ENCODE data around the gene PDK3.

Gene PDK3

DNA sequence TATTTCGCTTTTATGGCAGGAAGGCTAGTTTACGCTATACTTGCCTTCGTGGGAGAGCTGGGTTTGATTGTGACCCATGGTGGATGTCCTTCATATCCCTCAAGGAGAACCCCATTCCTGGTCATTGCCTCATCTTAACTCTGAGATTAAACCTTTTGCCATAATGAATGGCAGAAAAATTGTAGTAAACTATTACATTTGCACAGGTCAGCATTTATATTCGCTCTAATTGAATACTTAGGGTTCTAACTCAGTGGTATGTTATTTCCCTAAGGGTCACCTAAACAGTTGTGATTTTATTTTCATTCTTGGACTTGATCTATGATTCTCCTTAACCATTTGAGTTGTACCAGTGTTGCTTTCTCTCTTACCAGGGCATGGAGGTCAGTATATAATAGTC lies 13.4 kb downstream of the PDK3 start:
- Histone ChIP-seq H3K27ac (0 out of 2 replicates have a peak overlapping the region, but pooled peaks have one; percentile 50), H3K9ac (no peak overlapping the region), H3K36me3 (no peaks in the 10 kb centered on the region), H3K27me3 (no peaks in the 10 kb centered on the region), H3K4me3 (no peak overlapping the region), H3K4me2 (0 out of 2 replicates have a peak overlapping the region, but pooled peaks have one; percentile 71), H4K20me1 (no peaks in the 10 kb centered on the region), H3K4me1 (peaks cover 34% of the 10 kb centered on the region), H3K9me3 (0 out of 2 replicates have a peak, but pooled peaks cover 4% of the 10 kb centered on the region)
- no peak for TF ChIP-seq Cebpa-rat (IDR thresholded peaks at IDR 0.05)

GRCh38 chrX:24479924-24480323 lies 14.8 kb downstream of the PDK3 start:
- no peak for TF ChIP-seq Cebpa-rat (IDR thresholded peaks at IDR 0.05)
- 0 out of 2 replicates have a peak, but pooled peaks cover 4% of the 10 kb centered on the region for H3K9me3 ChIP-seq
- H4K20me1 ChIP-seq: no peaks in the 10 kb centered on the region
- no peaks in the 10 kb centered on the region for H3K36me3 ChIP-seq
- H3K9ac ChIP-seq: peak overlapping the region; percentile 15; the same call in 1 of the 2 replicates
- no peaks in the 10 kb centered on the region for H3K27me3 ChIP-seq
- H3K4me1 ChIP-seq: peaks cover 27% of the 10 kb centered on the region
- peak overlapping the region; percentile 50 for H3K27ac ChIP-seq
- H3K4me2 ChIP-seq: peak overlapping the region; percentile 71
- H3K4me3 ChIP-seq: peak overlapping the region; percentile 45

DNA sequence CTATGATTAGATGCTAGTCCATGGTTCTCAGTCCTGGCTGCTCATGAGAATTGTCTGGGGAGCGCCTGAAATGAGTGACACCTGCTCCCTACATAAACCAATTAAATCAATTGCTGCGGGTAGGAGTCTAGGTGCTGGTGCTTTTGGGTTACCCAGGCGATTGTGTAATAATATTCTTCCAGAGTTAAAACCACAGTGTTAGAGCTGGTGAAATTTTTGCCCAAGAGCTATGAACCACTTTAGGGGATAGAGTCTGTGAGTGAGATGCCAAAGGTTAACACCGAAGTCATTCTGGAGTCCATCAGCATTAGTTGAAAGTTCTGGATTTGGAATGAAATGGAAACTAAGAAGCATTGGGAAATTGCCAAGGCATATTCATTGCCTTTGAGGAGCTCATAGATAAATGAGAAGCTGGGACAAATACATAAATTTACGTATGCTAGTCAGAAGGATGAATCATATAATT lies 15.3 kb downstream of the PDK3 start:
- peak overlapping the region; percentile 15; the same call in 1 of the 2 replicates for H3K9ac ChIP-seq
- 0 out of 2 replicates have a peak, but pooled peaks cover 4% of the 10 kb centered on the region for H3K9me3 ChIP-seq
- H3K27me3 ChIP-seq: no peaks in the 10 kb centered on the region
- TF ChIP-seq Cebpa-rat (IDR thresholded peaks at IDR 0.05): peak; percentile 70
- peak overlapping the region; percentile 45 for H3K4me3 ChIP-seq
- H3K4me1 ChIP-seq: peaks cover 27% of the 10 kb centered on the region
- H3K36me3 ChIP-seq: no peaks in the 10 kb centered on the region
- H3K4me2 ChIP-seq: peak overlapping the region; percentile 71
- peak overlapping the region; percentile 50 for H3K27ac ChIP-seq
- H4K20me1 ChIP-seq: no peaks in the 10 kb centered on the region

- no peak overlapping the region for H3K9ac ChIP-seq
- no peaks in the 10 kb centered on the region; the same call in 1 of the 2 replicates for H3K36me3 ChIP-seq
- no peak overlapping the region for H3K4me2 ChIP-seq
- H3K4me1 ChIP-seq: peaks cover 27% of the 10 kb centered on the region
- 0 out of 2 replicates have a peak, but pooled peaks cover 4% of the 10 kb centered on the region for H3K9me3 ChIP-seq
- H4K20me1 ChIP-seq: no peaks in the 10 kb centered on the region
- no peak overlapping the region for H3K4me3 ChIP-seq
- TF ChIP-seq Cebpa-rat (IDR thresholded peaks at IDR 0.05): no peak
- H3K27ac ChIP-seq: no peak overlapping the region
- no peaks in the 10 kb centered on the region for H3K27me3 ChIP-seq
Observed at GRCh38 chrX:24482823-24483415, 17.8 kb downstream of the PDK3 start.

- Histone ChIP-seq H3K4me2 (no peak overlapping the region), H3K36me3 (no peaks in the 10 kb centered on the region; the same call in 1 of the 2 replicates)
- TF ChIP-seq Cebpa-rat (IDR thresholded peaks at IDR 0.05): no peak
Observed at GRCh38 chrX:24483596-24483995, 18.5 kb downstream of the PDK3 start.

GRCh38 chrX:24485323-24485722 lies 20.2 kb downstream of the PDK3 start:
- Histone ChIP-seq H3K36me3 (no peaks in the 10 kb centered on the region; the same call in 1 of the 2 replicates), H3K4me2 (no peak overlapping the region), H3K4me1 (peaks cover 8% of the 10 kb centered on the region), H3K27ac (no peak overlapping the region), H3K27me3 (no peaks in the 10 kb centered on the region), H3K4me3 (no peak overlapping the region), H3K9me3 (0 out of 2 replicates have a peak, but pooled peaks cover 4% of the 10 kb centered on the region), H4K20me1 (no peaks in the 10 kb centered on the region), H3K9ac (no peak overlapping the region)
- no peak for TF ChIP-seq Cebpa-rat (IDR thresholded peaks at IDR 0.05)

More at GRCh38 chrX:24483596-24483995, 18.5 kb downstream of the PDK3 start:
- Histone ChIP-seq H3K9me3 (0 out of 2 replicates have a peak, but pooled peaks cover 4% of the 10 kb centered on the region), H3K27me3 (no peaks in the 10 kb centered on the region), H3K27ac (no peak overlapping the region), H4K20me1 (no peaks in the 10 kb centered on the region), H3K9ac (no peak overlapping the region), H3K4me3 (no peak overlapping the region), H3K4me1 (peaks cover 24% of the 10 kb centered on the region)

- Histone ChIP-seq H4K20me1 (no peaks in the 10 kb centered on the region), H3K27me3 (no peaks in the 10 kb centered on the region), H3K4me3 (no peak overlapping the region), H3K9ac (no peak overlapping the region), H3K4me2 (no peak overlapping the region), H3K36me3 (no peaks in the 10 kb centered on the region; the same call in 1 of the 2 replicates), H3K27ac (no peak overlapping the region), H3K9me3 (0 out of 2 replicates have a peak, but pooled peaks cover 4% of the 10 kb centered on the region), H3K4me1 (0 out of 2 replicates have a peak, but pooled peaks cover under 1% of the 10 kb centered on the region)
- no peak for TF ChIP-seq Cebpa-rat (IDR thresholded peaks at IDR 0.05)
Observed at GRCh38 chrX:24485976-24486680, 21.0 kb downstream of the PDK3 start.

DNA sequence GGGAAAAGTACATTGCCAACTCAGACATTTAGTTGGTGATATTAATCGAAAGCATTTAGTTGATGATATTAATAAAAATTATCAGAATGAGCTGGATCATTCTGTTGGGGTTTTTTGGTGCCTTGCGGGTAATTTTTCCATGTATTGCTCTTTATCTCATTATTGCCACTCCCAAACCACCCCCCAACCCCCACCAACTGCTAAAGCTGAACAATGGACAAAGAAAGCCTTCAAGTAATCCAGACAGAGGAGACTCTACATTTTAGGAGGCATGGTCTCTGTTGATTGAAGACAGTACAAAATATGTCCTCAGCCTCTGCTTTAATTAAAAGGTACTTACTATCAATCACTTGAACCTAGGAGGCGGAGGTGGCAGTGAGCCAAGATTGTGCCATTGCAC lies 22.5 kb downstream of the PDK3 start:
- Histone ChIP-seq H3K4me1 (no peaks in the 10 kb centered on the region), H3K4me2 (no peak overlapping the region), H3K36me3 (no peaks in the 10 kb centered on the region; the same call in 1 of the 2 replicates), H4K20me1 (no peaks in the 10 kb centered on the region), H3K4me3 (no peak overlapping the region), H3K27ac (no peak overlapping the region), H3K27me3 (no peaks in the 10 kb centered on the region), H3K9me3 (no peaks in the 10 kb centered on the region), H3K9ac (no peak overlapping the region)
- TF ChIP-seq Cebpa-rat (IDR thresholded peaks at IDR 0.05): no peak

DNA sequence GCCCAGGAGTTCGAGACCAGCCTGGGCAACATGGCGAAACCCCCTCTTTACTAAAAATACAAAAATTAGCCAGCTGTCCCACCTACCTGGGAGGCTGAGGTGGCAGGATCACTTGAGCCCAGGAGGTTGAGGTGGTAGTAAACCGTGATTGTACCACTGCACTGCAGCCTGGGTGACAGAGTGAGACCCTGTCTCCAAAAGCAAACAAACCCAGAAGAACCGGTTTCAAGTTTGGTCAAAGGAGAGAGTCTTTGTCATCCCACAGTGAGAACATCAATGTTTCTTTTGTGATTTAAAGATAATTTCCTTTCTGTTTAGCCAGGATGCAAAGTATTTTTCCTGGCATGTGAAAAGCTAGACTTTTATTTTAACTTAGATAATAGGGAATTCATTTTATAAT lies 26.7 kb downstream of the PDK3 start:
- TF ChIP-seq Cebpa-rat (IDR thresholded peaks at IDR 0.05): no peak
- Histone ChIP-seq H3K9me3 (no peaks in the 10 kb centered on the region), H3K9ac (no peak overlapping the region), H3K4me3 (no peak overlapping the region), H3K36me3 (no peaks in the 10 kb centered on the region), H3K4me2 (no peak overlapping the region), H3K4me1 (no peaks in the 10 kb centered on the region), H3K27ac (no peak overlapping the region), H4K20me1 (0 out of 2 replicates have a peak, but pooled peaks cover 12% of the 10 kb centered on the region), H3K27me3 (no peaks in the 10 kb centered on the region)
